Fibroblast of gingiva (primary cell): Measurements from ENCODE around the gene OTOG.

Experiments used
- DNase-seq: peaks from one replicate; pipeline ENCODE4 v3.0.0-alpha.2; 2011; ENCODE audit warnings: low read depth

Gene OTOG

DNA sequence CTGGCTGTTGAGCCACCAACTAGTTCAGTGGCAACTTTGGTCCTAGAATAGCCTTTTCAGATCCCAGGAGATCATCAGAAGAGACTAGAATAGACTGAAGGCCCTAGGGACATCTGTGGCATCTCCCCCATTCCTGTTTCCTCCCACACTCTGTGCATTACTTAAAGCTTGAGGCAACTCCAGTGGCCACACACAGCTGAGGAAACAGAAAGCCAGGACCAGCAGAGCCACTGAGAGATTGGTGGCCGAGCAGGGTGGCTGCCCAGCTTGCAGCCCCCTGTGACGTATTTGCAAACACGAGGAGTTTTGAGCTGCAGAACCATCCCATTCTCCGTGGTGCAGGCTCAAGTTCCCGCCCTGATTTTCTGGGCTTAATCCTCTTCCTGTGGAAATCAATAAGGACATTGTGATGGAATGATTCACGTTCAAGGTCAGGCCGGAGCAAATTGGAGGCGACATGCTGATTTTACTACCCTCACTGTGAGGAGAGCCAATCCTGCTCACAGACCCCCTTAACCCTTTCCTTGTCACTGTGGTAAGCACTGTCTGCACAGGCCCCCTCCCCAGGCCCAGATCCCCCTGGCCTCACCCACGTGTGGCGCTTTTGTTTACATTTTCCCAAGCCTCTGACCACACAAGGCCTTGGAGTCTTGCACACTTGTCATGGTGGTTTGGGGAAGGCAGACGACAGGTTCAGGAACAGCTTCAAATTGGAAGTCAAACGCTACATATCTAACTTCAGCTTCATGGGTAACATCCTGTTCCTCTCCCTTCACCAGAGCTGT lies 103.3 kb downstream of the OTOG start:
- DNase-seq, result no peak

DNA sequence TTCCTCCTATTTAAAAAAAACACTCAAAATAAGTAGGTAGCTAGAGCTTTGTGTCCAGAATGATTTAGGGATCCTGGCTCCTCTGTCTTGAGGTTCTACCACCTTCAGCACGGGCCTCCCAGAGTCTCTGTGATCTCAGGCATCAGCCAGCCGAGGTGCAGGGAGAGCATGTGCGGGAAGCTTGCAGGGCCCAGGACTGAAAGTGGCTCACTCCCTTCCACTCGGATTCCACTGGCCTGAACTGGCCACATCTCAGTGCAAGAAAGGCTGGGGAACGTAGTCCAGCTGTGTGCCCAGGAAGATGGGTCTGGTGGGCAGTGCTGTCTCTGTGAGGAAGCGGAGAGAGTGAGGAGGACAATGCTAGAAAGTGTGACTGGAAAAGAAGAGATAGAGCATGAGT lies 104.0 kb downstream of the OTOG start:
- DNase-seq, result no peak

DNA sequence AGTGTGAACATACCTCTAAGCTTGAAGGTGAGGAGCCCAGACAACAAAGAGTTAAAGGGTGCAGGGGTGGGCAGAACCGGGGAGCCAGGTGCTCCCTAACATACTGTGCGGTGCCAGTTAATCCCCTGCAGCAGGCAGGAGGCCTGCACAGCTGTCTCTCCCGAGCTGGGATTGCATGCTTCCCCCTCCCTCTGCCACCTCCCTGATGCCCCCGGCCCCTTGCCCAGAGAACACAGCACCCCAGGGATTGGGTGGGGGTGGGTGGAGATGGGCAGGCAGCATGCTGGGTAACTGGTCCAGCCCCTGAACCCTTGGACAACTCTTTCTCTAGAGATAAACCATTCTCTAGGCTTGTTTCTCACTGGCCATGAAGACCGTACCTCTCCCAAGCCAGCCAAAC lies 104.6 kb downstream of the OTOG start:
- DNase-seq, result no peak

DNA sequence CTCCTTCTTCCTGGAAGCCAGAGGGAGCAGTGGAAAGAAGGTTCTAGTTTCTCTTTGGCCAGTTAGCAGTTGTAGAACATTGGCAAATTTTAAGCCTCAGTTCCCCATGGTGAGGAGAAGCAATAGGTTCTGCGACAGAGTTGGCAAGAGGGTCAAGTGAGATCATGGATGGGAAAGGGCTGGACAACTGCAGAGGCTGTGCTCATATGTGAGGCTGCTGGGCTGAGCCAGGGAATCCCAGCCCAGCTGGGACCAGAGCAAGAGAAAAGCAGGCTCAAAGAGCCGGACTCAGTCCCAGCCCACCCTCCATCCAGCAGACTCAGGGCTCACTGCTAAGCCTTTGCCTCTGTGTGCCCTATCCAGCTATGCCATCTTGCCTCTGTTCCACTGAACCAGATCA lies 105.5 kb downstream of the OTOG start:
- no peak for DNase-seq

DNA sequence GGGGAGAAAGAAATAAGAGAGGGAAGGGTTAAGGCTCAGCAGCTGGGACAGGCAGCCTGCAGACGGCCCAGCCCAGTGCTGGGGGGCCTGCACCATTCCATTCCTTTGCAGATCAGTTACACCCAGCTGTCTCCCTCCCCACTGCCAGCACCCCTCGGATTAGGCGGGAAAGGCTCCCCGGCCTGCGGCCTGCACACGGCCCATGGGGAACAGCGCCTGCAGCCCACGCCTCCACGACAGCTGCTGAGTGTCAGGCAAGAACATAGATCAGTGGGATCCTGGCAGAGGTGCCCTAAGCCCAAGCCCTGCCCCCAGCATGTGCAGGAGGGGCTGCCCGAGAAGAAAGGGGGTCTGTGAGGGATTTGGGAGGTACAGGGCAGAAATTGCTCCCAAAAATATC lies 106.6 kb downstream of the OTOG start:
- no peak for DNase-seq

DNA sequence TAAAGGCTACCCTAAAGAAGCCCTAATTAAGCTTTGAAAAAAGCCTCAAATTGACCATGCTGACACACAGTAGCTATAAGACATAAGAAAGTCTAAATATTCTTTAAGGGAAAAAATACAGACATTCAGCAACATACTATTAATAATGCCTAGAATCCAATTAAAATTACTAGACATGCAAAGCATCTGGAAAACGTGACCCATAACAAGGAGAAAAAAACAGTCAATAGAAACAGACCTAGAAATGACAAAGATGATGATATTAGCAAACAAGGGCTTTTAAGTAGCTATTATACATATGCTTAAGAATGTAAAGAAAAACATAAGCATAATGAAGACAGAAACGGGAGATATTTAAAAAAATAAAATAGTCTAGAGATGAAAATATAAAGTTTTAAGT lies 108.6 kb downstream of the OTOG start:
- no peak for DNase-seq

DNA sequence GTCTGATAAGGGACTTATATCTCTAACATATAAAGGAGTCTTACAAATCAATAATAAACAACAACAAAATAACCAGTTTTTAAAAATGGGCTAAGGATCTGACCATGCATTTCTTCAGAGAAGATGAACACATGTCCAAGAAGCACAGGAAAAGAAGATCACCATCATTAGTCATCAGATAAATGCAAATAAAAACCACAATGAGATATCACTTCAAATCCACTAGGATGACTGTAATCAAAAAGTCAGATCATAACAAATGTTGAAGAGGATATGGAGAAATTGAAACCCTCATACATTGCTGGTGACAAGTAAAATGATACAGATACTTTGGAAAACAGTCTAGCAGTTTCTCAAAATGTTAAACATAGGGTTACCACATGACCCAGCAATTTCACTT lies 111.2 kb downstream of the OTOG start:
- DNase-seq, result no peak

DNA sequence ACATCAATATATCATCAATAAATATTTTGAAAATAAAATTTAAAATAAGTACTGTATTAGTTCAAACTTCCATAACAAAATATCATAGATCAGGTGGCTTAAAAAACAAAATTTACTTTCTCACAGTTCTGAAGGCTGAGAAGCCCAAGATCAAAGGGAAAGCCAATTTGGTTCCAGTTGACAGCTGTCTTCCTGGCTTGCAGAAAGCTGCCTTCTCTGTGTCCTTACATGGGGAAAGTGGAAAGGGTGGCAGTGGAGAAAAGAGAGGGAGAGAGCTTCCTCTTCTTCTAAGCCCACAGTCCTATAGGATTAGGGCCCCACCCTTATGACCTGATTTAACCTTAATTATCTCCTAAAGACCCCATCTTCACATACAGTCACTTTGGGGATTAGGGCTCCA lies 121.1 kb downstream of the OTOG start:
- DNase-seq, result no peak

DNA sequence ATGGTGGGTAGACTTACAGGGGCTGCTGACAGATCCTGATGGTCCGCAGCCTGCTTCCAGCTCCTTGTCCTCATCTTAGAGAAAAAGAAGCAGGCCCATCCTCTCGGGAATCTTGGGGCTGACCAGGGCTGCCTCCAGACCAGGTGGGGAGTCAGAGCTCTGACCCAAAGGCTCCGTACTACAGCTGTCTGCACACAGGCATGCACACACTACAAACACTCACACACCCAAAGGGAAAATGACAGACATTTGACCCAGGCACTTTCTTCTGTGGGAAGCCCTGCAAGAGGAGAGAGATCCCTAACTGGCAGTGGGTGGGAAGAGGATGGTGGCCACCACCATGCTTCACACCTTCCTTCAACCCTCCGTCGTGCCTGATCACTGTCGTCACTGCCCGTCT lies 125.4 kb downstream of the OTOG start:
- no peak for DNase-seq

DNA sequence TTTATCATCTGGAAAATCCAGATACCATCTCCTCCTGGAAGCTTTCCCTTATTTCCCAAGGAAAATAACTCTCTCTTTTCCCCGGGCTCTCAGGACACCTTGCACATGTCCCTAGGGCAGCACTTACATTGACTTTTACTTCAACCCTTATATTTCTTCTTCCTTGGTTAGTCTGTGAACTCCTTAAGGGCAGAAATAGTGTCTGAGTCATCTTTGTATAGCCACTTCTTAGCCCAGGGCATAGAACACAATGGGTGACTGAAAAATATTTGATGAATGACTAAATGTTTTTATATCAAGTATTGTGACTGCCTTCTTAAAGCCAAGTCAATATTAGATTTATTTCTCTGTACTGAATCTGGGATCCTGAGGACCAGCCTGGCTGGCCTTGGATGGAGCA lies 126.9 kb downstream of the OTOG start:
- no peak for DNase-seq

DNA sequence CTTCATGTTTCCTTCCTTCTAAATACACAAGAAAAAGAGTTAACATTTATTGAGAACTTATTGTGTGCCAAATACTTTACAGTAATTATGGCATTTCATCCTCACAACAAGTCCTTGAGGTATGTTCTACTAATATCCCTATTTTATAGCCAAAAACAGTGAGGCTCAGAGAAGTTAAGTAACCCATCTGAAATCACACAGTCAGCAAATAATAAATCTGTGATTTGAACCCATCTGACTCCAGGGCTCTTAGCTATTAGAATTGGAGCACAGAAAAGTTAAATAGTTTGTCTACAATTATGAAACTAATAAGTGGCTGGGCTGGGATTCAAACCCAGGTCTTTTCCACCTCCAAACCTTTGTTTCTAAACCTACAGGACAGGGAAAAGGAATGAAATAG lies 135.8 kb downstream of the OTOG start:
- no peak for DNase-seq

DNA sequence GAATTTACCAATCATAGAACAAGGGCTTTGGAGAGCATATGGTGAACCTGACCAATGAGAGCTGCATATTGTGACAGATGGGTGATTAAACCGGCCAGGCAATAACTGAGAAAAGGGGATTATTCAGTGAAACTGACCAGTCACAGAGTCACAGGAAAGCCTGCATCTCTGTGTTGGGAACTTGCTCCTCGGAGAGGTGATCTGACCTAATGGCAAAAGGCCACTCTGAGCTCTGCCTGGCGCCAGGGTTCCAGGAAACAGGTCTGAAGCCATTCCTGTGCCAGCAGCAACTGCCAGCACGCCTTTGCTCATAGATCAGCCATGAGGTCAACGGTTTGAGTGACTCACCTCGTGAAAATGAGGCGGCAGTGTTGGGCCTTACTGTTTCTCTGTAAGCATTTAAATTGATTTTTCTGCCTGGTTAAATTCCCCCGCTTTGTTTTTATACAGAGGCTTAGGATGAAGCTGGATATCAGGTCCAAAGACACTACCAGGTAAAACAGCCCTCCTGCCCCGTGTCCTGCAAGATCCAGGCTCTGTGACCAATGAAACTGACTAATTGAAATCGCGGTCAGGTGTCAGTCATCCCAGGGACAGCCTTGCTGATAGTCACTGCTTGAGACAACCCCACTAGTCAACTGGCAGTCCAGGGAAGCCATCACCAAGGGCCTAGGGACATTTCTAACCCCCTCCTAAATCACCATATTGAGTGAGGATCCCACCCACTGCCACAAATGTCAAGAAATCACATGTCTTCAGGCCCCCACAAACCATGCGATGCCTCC lies 136.5 kb downstream of the OTOG start:
- peak; percentile 9 for DNase-seq

DNA sequence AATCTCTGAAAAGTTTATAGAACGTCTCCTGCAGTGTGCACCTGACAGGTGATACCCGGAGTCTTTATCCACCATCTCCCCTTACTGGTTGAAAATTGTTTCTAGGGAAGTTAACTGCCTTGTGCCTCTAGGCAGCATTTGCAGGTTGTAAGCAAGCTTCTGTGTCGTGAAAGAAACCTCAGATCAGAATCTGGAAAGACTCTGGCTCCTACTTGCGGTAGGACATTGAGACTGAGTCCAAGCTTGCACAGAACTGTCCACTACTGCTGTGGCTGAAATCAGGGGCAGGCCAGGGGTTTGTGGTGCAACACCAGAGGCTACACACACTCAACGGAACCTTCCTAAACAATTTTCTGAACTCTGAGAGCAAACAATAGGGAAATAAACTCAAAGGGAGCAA lies 137.5 kb downstream of the OTOG start:
- DNase-seq, result no peak

DNA sequence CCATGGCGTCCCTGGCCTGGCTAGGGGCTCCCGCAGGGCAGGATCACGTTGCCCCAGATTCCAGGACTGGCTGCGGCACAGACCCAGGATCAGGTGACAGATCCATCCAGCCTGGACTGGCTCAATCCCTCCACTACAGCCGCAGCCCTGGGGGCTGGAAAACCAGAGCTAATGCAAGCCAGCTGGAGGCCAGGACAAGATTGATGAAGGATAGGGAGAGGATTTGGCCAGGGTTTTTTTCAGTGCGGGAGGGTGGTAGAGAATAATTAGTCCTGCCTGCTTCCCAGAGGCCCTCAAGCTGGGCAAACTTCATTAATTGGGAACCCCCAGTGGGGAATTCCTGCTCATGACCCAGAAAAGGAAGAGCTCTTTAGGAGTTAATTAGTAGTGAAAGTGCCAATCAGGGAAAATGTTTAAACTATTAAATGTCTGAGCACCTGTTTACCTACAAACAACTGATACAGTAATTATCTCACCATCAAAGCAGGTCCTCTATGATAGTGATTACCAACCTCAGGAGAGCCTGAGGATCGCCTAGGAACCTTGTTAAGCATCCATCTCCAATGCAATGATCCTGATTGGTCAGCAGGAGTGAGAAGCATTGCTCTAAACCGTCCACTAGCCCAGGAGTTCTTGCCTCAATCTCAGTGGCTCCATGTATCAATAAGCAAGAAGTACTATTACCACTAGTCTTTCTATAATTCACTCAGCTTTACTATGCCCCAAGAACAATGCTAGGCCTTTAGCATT lies 139.3 kb downstream of the OTOG start:
- no peak for DNase-seq

DNA sequence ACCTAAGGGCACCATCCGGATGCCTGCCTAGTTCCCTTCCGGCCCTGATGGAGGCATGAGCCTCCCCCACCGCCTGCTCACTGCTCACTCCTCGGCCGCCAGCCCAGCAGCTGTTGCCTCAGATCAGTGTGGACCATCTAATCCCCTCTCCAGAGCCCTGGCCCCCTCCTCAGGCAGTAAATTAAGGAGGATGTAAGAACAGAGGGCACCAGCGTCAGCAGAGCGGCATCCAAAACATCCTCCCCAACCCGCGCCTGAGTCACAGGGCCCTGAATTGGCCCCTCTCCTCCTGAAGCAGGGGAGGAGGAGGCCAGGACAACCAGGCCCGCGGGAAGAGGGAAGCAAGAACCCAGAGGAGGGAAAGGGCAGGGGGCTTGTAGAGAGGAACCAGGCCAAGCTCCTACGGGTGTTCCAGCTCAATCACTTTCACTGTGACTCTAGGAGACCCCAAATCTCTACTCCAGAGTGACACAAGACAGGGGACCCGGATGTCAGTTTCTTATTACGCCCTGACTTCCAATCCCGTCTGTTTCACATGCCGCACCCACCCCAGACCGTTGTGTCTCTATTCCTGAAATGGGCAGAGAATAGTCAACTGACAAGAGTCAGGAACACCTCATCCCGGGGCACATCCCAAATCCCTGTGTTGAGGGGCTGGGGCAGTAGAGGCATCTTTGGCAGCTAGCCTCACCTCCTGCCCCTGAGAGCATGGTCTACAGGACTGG lies 141.0 kb downstream of the OTOG start:
- DNase-seq, result no peak

DNA sequence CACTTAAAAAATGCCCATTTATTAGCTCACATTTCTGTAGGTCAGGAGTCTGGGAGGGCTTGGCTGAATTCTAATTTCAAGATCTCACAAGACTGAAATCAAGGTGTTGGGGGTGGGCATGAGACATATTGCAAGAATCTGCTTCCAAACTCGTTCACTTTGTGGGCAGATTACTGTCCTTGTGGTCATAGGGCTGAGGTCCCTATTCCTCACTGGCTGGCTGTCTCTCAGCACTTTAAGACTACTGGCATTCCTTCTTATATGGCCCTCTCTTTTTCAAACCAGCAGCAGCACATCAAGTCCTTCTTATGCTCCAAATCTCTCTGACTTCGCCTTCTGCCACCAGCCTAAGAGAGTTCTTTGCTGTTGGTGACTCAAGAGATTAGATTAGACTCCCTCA lies 144.5 kb downstream of the OTOG start:
- DNase-seq, result no peak

DNA sequence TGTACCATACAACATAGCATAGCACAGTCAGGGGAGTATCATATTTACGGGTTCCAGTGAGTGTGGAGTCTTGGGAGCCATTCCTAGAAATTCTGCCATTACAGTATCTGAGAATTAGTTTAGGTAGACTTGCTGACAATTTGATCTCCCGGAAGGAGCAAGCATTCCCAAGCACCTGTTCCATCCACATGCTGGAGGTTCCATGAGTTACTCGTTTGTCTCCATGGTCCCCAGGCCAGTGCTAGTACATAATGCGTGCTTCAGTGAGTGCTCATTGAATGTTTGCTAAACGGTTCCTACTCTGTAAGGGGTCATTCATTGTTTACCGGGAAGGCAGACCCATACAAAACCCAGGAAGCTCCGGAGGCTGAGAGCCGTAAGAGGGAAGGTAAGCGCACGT lies 144.9 kb downstream of the OTOG start:
- DNase-seq, result no peak

DNA sequence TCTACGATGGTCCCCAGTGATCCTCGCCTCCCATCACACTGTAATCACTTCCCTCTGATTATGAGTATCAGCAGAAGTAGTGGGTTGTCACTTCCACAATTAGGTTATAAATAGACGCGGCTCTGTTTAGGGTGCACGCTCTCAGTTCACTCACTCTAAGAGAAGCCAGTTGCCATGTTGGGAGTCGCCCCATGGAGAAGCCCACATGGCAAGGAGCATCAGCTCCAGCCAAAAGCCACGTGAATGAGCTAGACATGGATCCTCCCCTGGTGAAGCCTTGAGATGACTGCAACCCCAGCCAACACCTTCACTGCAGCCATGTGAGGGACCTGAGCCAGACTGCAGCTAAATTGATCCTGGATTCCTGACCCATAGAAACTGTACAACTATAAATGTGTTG lies 145.9 kb downstream of the OTOG start:
- no peak for DNase-seq

DNA sequence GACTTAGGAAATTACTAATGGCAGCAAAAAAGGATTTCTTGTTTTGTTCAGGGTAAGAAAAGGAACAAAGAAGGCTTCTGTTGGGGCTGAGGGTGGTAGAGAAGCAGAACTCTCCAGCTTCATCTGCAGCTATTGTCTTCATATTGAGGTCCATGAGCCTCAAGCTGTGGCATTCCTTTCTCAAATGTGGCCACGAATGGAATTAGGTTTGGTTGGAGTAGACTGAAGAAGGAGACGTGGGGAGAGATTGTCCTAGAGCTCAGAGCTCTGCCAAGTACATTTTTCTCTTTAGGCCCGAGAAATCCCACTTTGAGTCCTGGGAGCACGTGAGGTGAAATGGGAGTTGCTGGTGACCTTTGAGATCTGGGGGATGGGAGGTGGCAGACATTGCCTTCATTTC lies 146.5 kb downstream of the OTOG start:
- DNase-seq, result no peak

DNA sequence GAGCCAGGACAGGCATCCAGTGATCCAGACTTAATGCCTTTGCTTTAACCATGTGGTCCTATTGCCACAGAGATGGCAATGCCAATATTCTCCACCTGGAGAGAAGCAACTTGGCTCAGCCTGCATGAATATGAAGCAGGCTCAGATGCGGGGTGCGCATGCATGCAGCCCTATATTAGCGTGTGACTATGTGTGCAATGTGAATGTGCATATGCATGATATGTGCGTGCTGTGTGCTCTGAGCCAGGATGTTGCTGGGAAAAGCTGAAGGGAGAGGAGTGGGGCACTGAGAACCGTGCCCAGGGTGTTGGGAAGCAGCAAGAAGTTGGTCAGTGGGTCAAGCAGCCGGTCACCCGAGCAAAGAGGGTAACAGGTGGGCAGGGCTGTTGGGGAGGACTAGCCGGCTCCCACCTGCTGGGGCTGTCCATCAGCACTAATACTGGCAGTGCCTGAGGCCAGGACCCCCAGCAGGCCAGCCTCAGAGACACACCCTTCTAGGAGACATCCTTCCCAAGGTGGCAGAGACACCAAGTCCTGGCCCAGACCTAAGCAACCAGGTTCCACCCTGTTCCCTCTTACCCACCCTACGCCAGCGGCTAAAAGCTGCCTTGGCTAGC lies 147.5 kb downstream of the OTOG start:
- DNase-seq, result no peak

DNA sequence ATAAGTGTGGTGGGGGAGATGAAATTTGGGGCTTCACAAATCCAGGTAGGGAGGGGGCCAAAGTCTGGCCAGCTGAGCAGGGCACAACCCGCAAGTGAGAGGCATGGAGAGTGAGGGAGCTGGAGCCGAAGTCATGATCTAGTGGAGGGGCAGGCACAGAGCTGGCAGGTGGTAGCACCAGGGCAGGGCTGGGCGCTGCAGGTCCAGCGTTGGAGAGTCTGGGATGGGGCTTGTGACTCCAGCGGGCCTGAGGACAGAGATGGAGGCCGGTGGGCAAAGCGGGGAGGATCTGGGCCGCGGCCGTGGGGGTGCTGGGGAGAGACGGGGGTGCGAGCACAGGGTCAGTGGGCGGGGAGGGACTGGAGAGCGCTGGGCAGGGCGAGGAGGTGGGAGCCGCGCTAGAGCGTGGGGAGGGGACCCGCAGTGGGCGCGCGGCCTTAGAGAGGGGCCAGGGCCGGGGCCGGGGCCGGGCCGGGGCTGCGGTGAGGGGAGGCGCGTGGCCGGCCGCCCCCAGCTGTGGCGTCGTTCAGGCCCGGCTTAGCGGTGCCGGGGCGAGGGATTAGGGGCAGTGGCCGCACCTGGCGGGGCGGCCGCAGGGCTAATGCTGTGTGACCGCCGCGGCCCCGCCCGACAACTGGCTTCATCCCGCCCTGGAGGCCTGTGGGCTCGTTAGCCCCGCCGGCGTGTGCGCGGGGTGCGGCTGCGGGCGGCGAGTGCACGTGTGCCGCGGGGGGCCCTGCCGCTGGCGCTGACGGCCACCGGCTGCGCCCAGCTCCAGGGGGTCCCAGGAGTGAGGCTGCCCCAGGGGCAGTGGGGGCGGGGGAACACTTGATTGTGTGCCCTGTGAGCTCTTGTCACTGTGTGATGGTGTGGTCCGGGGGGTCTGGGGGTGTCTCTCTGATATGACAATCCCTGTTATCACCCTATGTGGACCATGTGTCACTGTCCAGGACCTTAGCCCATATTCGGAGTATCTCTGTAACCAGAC lies 148.7 kb downstream of the OTOG start:
- no peak for DNase-seq
